Activated naive CD4-positive, alpha-beta T cell treated with anti-CD3 and anti-CD28 coated beads for 36 hours (primary cell): ENCODE results near the gene ZNF367. TPM values are rescaled to one million over a fixed set of nuclear protein-coding genes. Genes with fewer than 3 reads are reported as not detected.
A peak's percentile ranks its signal among the peaks of the same experiment; 100 is the strongest.

Source experiments
- CTCF ChIA-PET: fragments of 350-600 bp; sonication (Branson Sonifier 250); formaldehyde crosslinking; loops from one replicate; lab custom pipeline; 2021; ENCODE audit warnings: antibody characterized with exemption; lab: Charles Lee
- DNase-seq: peaks from one replicate; pipeline ENCODE4 v3.0.0-alpha.2; 2020
- H3K27ac Mint-ChIP-seq: one replicate; pipeline ENCODE4 v1.8.0; 2021; ENCODE audit warnings: mild to moderate bottlenecking, mixed read lengths
- H3K27me3 Mint-ChIP-seq: one replicate; pipeline ENCODE4 v1.8.0; 2021; ENCODE audit warnings: low read depth, mixed read lengths
- H3K36me3 Mint-ChIP-seq: one replicate; pipeline ENCODE4 v1.8.0; 2021; ENCODE audit warnings: low read depth, mixed read lengths
- H3K4me1 Mint-ChIP-seq: one replicate; pipeline ENCODE4 v1.8.0; 2021; ENCODE audit warnings: low read depth, mixed read lengths
- H3K4me3 Mint-ChIP-seq: one replicate; pipeline ENCODE4 v1.8.0; 2021; ENCODE audit warnings: mild to moderate bottlenecking, moderate library complexity, mixed read lengths
- H3K9me3 Mint-ChIP-seq: one replicate; pipeline ENCODE4 v1.8.0; 2021; ENCODE audit warnings: mixed read lengths
- intact Hi-C: fragments of 100-400 bp; cut with micrococcal nuclease; formaldehyde crosslinking; loops from one replicate; pipeline ENCODE4 v1.15.1; 2023
- total RNA-seq, 2 experiments: library from RNA; stranded (reverse); gene quantifications; one replicate each; pipeline ENCODE4 v1.2.3, GENCODE V29; 2021

The ZNF367 gene
- total RNA-seq, 2 experiments from 2014 or later: 35.8 to 36.1 TPM

- Mint-ChIP-seq H3K27ac (peak overlapping the region; percentile 70), H3K9me3 (no peaks in the 10 kb centered on the region), H3K36me3 (no peaks in the 10 kb centered on the region), H3K27me3 (peaks cover 4% of the 10 kb centered on the region), H3K4me3 (peak overlapping the region; percentile 85), H3K4me1 (peaks cover 29% of the 10 kb centered on the region)
- intact Hi-C loops: loop anchor here (1.0 to 2.0 kb wide), 4 partner anchors 28 to 203 kb away; partner anchors contain the start of gene ZNF367
- DNase-seq: peak; percentile 58
- CTCF ChIA-PET: interaction anchor here (1.1 to 2.7 kb wide), 2 partner anchors 8 to 216 kb away, joined by 3 to 16 read pairs; no protein-coding TSS in a partner anchor
Observed at GRCh38 chr9:96450613-96451528, 32.7 kb upstream of the ZNF367 start.

- H3K27me3 Mint-ChIP-seq: peaks cover 4% of the 10 kb centered on the region
- CTCF ChIA-PET: interaction anchor here (0.5 to 1.5 kb wide), 7 partner anchors 10 to 217 kb away, joined by 3 to 7 read pairs (median 3); no protein-coding TSS in a partner anchor
- H3K36me3 Mint-ChIP-seq: no peaks in the 10 kb centered on the region
- DNase-seq: peak; percentile 95
- no peaks in the 10 kb centered on the region for H3K9me3 Mint-ChIP-seq
- peak within 1 kb of the TSS; percentile 66 for H3K27ac Mint-ChIP-seq
- H3K4me1 Mint-ChIP-seq: peaks cover 29% of the 10 kb centered on the region
- peak within 1 kb of the TSS; percentile 85 for H3K4me3 Mint-ChIP-seq
- intact Hi-C loops: loop anchor here (1.0 to 10.0 kb wide), 5 partner anchors 29 to 405 kb away; partner anchors contain the start of genes ZNF367 and ZNF782
Observed at GRCh38 chr9:96449845-96450612, 31.9 kb upstream of the ZNF367 start, which contains the start of gene HABP4. TSS of gene HABP4 (plus strand) at chr9:96450169. CDS start at chr9:96450280, 111 bp downstream.

GRCh38 chr9:96449523-96449844 lies 31.3 kb upstream of the ZNF367 start:
- DNase-seq: no peak
- intact Hi-C loops: loop anchor here (10.0 kb wide), 1 partner anchor 405 kb away; the partner anchor contains the start of gene ZNF782
- H3K27ac Mint-ChIP-seq: no peak overlapping the region
- CTCF ChIA-PET: interaction anchor here (0.8 to 1.5 kb wide), 6 partner anchors 9 to 217 kb away, joined by 3 to 7 read pairs (median 3); no protein-coding TSS in a partner anchor
- no peaks in the 10 kb centered on the region for H3K9me3 Mint-ChIP-seq
- peak overlapping the region; percentile 62 for H3K4me3 Mint-ChIP-seq
- H3K36me3 Mint-ChIP-seq: no peaks in the 10 kb centered on the region
- H3K4me1 Mint-ChIP-seq: peaks cover 28% of the 10 kb centered on the region
- H3K27me3 Mint-ChIP-seq: peaks cover 4% of the 10 kb centered on the region

- peaks cover 4% of the 10 kb centered on the region for H3K27me3 Mint-ChIP-seq
- H3K9me3 Mint-ChIP-seq: no peaks in the 10 kb centered on the region
- peaks cover 26% of the 10 kb centered on the region for H3K4me1 Mint-ChIP-seq
- no peak overlapping the region for H3K4me3 Mint-ChIP-seq
- intact Hi-C loops: loop anchor here (10.0 kb wide), 1 partner anchor 406 kb away; the partner anchor contains the start of gene ZNF782
- DNase-seq: no peak
- CTCF ChIA-PET: interaction anchor here (0.6 to 1.5 kb wide), 4 partner anchors 8 to 218 kb away, joined by 3 to 7 read pairs (median 3); no protein-coding TSS in a partner anchor
- no peak overlapping the region for H3K27ac Mint-ChIP-seq
- H3K36me3 Mint-ChIP-seq: no peaks in the 10 kb centered on the region
Observed at GRCh38 chr9:96448546-96449170, 30.5 kb upstream of the ZNF367 start.

GRCh38 chr9:96447406-96447805 lies 29.2 kb upstream of the ZNF367 start:
- no peaks in the 10 kb centered on the region for H3K9me3 Mint-ChIP-seq
- no peak for DNase-seq
- H3K27ac Mint-ChIP-seq: no peak overlapping the region
- no peaks in the 10 kb centered on the region for H3K36me3 Mint-ChIP-seq
- peaks cover 19% of the 10 kb centered on the region for H3K4me1 Mint-ChIP-seq
- no peak overlapping the region for H3K4me3 Mint-ChIP-seq
- intact Hi-C loops: loop anchor here (10.0 kb wide), 1 partner anchor 407 kb away; the partner anchor contains the start of gene ZNF782
- H3K27me3 Mint-ChIP-seq: peaks cover 4% of the 10 kb centered on the region
- CTCF ChIA-PET: interaction anchor here (0.9 kb wide), 1 partner anchor 12 kb away, joined by 5 read pairs; no protein-coding TSS in a partner anchor

- no peaks in the 10 kb centered on the region for H3K36me3 Mint-ChIP-seq
- peaks cover 2% of the 10 kb centered on the region for H3K4me1 Mint-ChIP-seq
- CTCF ChIA-PET: interaction anchor here (0.6 to 3.4 kb wide), 23 partner anchors 10 to 1128 kb away, joined by 3 to 21 read pairs (median 5); no protein-coding TSS in a partner anchor
- H3K27ac Mint-ChIP-seq: no peak overlapping the region
- H3K4me3 Mint-ChIP-seq: no peak overlapping the region
- intact Hi-C loops: loop anchor here (1.0 to 10.0 kb wide), 4 partner anchors 115 to 412 kb away; partner anchors contain the start of gene ZNF782
- H3K27me3 Mint-ChIP-seq: no peaks in the 10 kb centered on the region
- DNase-seq: no peak
- no peaks in the 10 kb centered on the region for H3K9me3 Mint-ChIP-seq
Observed at GRCh38 chr9:96442491-96442890, 24.3 kb upstream of the ZNF367 start.

- Mint-ChIP-seq H3K4me3 (no peak overlapping the region), H3K4me1 (peaks cover 2% of the 10 kb centered on the region), H3K27me3 (no peaks in the 10 kb centered on the region), H3K9me3 (no peaks in the 10 kb centered on the region), H3K27ac (no peak overlapping the region), H3K36me3 (no peaks in the 10 kb centered on the region)
- peak; percentile 27 for DNase-seq
- CTCF ChIA-PET: interaction anchor here (0.6 to 3.4 kb wide), 22 partner anchors 10 to 335 kb away, joined by 3 to 21 read pairs (median 5); no protein-coding TSS in a partner anchor
- intact Hi-C loops: loop anchor here (1.0 to 10.0 kb wide), 4 partner anchors 115 to 413 kb away; partner anchors contain the start of gene ZNF782
Observed at GRCh38 chr9:96441798-96442445, 23.8 kb upstream of the ZNF367 start.

GRCh38 chr9:96440671-96441199 lies 22.6 kb upstream of the ZNF367 start:
- Mint-ChIP-seq H3K27ac (no peak overlapping the region), H3K4me3 (no peak overlapping the region), H3K27me3 (no peaks in the 10 kb centered on the region), H3K4me1 (no peaks in the 10 kb centered on the region), H3K36me3 (no peaks in the 10 kb centered on the region), H3K9me3 (no peaks in the 10 kb centered on the region)
- CTCF ChIA-PET: interaction anchor here (0.6 to 3.4 kb wide), 9 partner anchors 9 to 300 kb away, joined by 3 to 21 read pairs (median 5); partner anchors contain the start of gene HABP4
- intact Hi-C loops: loop anchor here (5.0 to 10.0 kb wide), 2 partner anchors 113 to 414 kb away; partner anchors contain the start of gene ZNF782
- no peak for DNase-seq

GRCh38 chr9:96437454-96437853 lies 19.3 kb upstream of the ZNF367 start:
- intact Hi-C loops: no loop called here
- CTCF ChIA-PET: no interaction called here
- Mint-ChIP-seq H3K4me1 (no peaks in the 10 kb centered on the region), H3K9me3 (no peaks in the 10 kb centered on the region), H3K27me3 (no peaks in the 10 kb centered on the region), H3K36me3 (no peaks in the 10 kb centered on the region), H3K27ac (no peak overlapping the region), H3K4me3 (no peak overlapping the region)
- no peak for DNase-seq

GRCh38 chr9:96436456-96437126 lies 18.4 kb upstream of the ZNF367 start:
- H3K9me3 Mint-ChIP-seq: no peaks in the 10 kb centered on the region
- CTCF ChIA-PET: interaction anchor here (0.6 kb wide), 1 partner anchor 169 kb away, joined by 4 read pairs; no protein-coding TSS in a partner anchor
- DNase-seq: no peak
- H3K4me3 Mint-ChIP-seq: no peak overlapping the region
- no peaks in the 10 kb centered on the region for H3K27me3 Mint-ChIP-seq
- no peaks in the 10 kb centered on the region for H3K36me3 Mint-ChIP-seq
- H3K4me1 Mint-ChIP-seq: no peaks in the 10 kb centered on the region
- intact Hi-C loops: no loop called here
- no peak overlapping the region for H3K27ac Mint-ChIP-seq
